ENCODE data around the gene TULP1.

The TULP1 gene

DNA sequence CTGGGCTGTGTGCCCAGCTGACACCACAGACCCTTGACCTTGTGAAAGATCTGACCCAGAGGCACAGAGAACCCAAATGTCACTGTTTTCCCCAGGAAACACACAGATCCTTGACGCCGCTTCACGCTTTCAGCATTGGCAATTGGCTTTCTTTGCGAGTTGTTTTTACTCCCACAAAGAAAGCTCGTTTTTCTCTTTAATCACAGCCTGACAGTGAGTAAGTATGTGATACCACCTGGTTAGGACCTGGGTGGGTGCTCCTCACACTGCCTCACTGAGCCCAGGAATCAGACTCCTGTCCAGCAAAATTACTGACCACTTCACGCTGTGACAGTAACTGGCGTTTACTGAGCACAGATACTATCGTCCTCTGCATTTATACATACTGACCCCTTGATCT, 31.5 kb downstream of the TULP1 start:
- no peak for DNase-seq

- DNase-seq = no peak
Observed at GRCh38 chr6:35480176-35480575, 32.5 kb downstream of the TULP1 start.

DNA sequence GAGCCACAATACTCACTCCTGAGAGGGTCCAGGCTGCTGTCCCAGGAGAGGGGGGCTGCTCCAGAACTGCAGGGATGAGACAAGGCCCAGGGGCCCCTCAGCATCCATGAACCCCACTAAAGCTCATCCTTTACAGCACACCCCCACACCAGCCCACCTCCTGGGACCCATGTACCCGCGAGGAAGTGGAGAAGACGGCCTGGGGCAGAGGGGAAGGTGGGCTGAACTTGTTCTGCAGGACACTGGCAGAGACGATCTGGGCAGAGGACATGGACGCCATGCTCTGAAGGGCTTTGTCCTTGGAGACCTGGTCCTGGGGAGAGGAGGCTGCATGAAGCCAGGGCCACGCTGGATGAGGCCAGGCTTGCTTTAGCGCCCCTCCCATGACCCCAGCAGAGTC, 34.4 kb downstream of the TULP1 start:
- DNase-seq = no peak

DNA sequence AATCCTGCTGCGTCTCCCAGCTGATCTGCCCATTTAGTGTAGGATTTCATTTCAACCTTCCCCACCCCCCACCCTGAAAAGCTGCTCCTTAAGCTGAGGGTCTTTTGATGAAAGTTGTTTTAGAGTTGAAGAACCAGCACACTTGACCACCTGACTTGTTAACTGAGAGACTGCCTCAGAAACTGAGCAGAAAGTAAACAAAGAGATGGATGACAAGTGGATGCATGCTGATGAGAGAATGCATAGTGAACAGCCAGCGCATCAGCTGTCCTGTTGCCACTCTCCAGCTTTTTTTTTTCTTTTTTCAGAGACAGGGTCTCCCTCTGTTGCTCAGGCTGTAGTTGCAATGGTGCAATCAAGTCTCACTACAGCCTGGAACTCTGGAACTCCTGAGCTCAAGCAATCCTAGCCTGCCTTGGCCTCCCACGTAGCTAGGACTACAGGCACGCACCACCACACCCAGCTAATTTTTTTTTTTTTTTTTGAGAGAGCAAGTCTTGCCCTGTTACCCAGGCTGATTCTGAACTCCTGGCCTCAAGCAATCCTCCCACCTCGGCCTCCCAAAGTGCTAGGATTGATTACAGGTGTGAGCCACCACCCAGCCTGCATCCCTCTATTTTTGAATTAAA, 35.0 kb downstream of the TULP1 start:
- no peak for DNase-seq

DNA sequence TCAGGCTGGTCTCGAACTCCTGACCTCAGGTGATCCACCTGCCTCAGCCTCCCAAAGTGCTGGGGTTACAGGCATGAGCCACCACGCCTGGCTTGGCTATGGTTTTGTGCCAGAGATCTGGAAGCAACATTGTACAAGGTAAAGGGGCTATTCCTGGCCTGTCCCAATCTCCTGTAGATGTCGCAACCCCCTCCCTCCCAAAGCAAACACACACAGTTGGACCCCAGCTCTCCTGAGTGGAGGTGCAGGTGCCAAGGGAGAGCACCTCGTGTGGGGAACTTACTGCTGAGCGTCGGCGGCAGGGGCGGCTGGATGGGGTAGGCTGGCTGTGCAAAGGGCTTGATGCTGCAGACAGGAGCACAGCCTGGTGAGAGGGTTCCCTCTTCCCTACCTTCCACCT, 35.7 kb downstream of the TULP1 start:
- no peak for DNase-seq

DNA sequence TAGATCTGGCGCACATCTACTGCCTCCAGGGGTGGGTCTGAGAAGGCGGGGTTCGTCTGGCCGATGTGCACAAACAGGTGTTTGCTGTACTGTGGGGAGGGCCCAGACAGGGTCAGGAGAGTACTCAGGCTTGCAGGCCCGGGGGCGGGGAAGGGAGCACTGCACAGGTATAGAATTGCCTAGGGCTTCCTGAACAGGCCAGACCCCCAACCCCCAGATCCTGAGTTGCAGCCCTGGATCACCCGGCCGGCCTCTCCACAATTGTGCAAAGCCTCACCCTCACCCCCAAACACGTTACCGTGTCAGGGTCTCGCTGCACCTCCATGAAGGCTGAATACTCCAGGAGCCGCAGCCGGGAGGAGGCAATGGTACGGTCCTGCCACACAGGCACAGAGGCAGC, 36.7 kb downstream of the TULP1 start:
- DNase-seq = no peak

- no peak for DNase-seq
Observed at GRCh38 chr6:35475573-35475972, 37.1 kb downstream of the TULP1 start.

DNA sequence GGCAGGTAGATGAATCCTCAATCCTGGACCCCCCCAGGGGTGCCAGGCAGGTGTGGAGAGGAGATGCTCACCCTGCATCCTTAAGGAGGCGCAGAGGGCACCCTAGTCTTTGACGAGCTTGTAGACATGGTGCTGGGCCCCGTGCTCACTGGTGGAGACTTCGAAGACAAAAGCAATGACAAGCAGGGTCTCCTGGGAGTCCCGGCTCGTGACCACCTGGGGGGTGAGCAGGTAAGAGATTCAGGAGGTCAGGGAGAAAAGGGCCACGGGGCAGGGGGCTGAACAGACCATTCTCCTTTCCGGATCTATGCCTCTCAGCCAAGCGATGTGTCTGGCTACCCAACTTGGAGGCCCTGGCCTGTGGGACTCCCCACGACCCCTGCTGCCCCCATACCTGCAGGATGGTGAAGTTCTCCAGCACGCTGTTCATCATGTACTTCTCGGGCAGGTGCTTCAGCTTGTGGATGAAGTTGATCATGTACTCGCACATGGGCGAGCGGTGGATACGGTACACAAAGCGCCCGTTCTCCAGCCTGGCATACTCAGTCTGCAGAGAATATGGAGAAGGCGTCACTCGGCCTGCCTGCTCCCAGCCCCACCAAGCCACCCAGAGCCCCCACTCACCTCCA, 37.6 kb downstream of the TULP1 start:
- no peak for DNase-seq

DNA sequence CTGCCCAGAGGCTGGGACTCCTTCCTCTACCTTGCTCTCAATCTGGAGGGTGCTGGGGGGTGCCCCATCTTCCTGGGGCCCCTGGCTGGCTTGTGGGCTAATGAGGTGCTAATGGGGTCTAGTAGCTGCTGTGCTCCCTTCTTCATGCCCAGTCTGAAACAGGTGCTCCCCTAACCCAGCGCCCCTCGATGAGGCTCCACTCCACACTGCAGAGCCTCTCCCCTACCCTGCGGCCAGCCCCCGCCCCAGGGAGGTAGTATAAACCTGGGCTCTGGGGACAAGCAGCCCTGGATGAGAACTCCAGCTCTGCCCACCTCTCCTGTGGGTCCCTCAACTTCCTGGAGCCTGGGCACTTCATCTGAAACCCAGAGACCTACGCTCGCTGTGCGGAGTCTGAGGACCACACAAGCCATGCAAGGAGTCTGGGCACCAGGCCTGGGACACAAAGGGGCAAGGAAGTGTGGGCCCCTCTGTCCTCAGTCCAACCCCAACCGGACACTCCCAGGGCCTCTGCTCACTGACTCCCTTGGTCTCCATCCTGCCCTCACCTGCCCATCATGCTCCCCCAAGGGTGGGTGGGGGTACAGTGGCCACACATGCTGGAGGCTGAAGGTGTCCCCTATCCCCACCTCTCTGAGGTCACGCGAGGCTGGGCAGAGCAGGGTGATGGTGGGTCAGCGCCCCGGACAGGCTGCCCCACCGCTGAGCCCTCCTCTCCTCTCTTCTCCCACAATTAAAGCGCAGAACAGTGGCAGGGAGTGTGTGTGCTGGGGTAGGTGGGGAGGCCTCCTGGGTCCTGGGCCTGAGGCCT, 38.4 kb downstream of the TULP1 start:
- no peak for DNase-seq

DNA sequence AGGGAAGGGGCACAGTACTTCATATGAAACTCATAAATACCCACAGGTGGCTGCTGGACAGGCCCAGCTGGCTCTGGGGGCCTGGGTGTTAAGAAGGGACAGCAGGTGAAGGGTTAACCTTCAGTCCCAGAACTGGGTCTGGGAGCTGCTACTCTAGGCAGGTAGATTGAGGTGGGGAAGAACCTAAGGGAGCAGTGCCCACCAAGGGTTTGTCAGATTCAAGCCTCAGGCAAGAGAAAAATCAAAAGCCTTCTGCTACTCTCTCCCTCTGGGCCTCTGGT, 38.9 kb downstream of the TULP1 start:
- DNase-seq = no peak

GRCh38 chr6:35473075-35473849, 39.4 kb downstream of the TULP1 start:
- no peak for DNase-seq

- DNase-seq = no peak
Observed at GRCh38 chr6:35471836-35472345, 40.8 kb downstream of the TULP1 start.

DNA sequence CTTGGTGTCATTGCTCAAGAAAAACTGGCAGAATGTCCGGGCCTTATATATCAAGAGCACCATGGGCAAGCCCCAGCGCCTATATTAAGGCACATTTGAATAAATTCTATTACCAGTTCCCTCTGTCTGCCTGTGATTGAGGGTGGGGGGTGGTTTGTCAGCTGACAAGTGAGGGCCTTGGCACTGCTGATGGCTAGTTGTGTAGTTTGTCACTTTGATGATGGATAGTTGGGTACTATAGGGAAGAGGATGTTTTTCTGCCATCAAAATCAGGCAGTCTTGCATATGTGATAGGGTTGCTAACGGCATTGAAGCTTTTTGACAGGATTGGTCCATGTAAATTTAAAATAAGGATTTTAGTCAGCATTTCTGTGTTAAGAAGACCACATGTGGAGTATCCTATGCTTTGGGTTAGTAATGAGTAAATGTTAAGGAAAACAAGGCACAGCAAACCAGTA, 42.0 kb downstream of the TULP1 start:
- DNase-seq = no peak

DNA sequence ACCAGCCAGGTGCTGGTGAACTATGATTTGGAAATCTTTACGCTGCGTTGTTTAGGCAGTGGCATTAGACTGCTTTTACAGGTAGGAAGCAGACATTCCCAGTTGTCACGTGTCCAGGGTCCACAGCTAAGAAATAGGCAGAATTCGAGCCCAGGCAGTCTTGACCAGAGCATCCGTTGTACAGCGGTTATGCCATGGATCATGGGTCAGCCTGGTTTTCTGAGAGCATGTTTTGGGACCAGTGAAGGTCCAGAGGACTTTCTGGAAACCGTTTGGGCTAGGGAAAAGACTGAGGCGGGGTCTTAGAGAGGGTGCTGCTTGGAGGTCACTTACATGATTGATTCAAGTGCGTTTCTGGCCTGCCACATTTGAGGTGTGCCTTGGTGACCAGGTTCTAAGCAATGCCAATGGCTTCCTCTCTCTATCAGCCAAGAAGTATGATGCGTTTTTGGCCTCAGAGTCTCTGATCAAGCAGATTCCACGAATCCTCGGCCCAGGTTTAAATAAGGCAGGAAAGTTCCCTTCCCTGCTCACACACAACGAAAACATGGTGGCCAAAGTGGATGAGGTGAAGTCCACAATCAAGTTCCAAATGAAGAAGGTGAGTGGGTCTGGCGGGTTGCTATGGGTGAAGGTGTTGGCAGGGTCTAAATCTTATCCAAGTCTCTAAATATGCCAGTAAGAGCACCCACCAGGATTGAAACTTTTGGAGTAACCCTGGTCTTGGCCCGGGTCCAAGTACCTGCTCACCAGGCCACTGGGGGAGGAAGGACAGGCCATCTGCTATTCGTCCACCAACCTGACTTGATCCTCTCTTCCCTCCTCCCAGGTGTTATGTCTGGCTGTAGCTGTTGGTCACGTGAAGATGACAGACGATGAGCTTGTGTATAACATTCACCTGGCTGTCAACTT, 42.7 kb downstream of the TULP1 start:
- peak; percentile 9 for DNase-seq

DNA sequence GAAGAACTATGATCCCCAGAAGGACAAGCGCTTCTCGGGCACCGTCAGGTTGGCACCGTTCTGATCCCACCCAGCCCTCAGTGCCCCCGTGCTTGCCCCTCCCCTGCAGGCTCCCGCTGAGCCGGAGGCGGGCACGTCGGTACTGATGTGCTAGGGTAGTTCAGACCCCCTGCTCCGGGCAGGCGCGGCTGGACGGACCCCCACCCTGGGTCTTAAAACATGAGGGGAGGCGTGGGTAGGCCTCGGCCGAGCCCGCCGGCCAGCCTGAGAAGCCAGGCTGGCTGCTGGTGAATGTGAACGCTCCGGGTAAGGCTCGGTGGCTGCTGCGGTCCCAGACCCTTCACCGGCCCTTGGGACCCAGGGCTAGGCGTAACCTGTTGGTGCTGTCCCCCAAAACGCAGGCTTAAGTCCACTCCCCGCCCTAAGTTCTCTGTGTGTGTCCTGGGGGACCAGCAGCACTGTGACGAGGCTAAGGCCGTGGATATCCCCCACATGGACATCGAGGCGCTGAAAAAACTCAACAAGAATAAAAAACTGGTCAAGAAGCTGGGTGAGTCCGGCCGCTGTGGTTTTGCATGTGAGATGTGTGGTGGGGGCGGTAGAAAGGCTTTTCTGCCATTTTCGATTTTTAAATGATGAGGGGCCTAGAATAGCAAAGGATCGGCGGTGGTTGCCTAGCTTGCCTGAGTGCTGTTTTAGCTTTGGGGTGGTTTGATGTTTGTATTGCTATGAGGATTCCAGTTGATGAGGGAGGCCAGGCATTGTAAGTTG, 43.5 kb downstream of the TULP1 start:
- DNase-seq = peak; percentile 65

DNA sequence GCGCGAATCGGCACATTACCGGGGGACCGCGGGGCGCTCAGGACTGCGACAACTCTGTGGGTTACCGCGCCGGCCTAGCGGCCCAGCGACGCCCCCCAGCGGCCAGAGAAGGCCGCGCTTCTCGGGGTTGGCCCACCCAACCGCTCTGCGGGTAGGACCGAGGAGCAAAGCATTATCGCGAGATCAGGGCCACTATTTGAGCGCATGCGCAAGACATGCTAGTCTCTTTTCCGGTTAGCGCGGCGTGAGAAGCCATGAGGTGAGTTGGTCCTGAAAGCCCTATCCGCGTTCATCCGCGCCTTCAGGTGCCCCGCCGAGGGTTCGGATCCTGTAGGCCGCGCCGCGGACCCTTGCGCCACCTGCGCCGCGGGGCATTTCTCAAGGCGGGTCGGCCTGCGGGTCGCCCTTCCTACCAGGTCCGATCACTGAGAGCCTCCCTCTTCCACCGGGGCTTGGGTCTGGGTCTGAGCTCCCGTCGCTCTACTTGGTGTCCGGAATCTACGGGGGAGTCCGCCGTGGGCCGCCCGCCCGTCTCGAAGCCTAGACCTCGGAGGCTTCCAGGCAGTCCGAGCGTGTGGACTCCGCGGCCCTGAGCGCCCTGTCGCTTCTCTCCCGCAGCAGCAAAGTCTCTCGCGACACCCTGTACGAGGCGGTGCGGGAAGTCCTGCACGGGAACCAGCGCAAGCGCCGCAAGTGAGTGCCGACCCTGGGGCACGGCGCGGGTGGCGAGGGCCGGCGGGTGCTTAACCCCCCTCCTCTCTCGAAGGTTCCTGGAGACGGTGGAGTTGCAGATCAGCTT, 44.3 kb downstream of the TULP1 start, which contains the start of gene RPL10A:
Gene RPL10A, plus strand, starts transcription at position 221 of the 799 bp plus-strand sequence. Its CDS starts 34 bp downstream, at position 255.
- peak; percentile 96 for DNase-seq

DNA sequence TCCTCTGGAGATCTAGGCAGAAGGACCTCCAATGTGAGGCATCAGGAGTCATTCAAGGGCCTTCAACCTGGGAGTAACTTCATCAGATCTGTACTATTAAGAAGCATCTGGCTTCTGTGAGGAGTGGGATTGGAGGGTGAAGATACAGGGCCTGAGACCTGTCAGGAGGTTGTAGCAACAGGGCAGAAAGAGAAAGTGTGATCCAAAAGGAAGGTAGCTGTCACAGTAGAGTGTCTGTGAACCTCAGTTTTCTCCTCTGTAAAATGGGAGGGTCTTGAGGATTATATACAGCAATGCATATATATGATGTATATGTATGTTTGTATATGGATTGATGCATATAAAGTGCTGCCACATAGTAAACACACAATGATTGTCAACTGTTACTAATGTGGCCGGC, 47.0 kb downstream of the TULP1 start:
- no peak for DNase-seq

DNA sequence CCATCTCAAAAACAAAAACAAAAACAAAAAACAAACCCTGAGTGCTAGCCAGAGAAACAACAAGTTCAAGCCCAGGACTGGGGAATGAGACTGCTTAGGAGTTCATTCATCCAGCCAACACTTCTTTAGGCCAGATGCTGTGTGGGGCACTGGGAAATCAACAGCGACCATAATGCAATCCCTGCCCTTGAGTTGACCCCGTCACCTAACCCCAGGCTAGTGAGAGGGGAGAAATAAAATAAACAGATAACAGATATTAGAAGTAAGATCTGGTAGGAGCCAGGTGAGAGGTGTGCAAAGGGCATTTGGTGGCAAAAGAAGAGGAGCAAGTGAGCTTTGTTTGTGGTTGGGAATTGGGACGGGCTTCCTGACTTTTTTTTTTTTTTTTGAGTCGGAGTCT, 49.4 kb downstream of the TULP1 start:
- no peak for DNase-seq

- DNase-seq = no peak
Observed at GRCh38 chr6:35461270-35461669, 51.4 kb downstream of the TULP1 start.

GRCh38 chr6:35457907-35458306, 54.8 kb downstream of the TULP1 start:
- no peak for DNase-seq
